Mesendoderm (in vitro differentiated cells): Measurements from ENCODE around the gene C14orf93.
A peak's percentile ranks its signal among the peaks of the same experiment; 100 is the strongest.

Source experiments
- DNase-seq: peaks from one replicate; pipeline ENCODE4 v3.0.0; 2013
- H2AK5ac ChIP-seq: 2 replicates; pipeline ENCODE4 v1.6.1; 2013; ENCODE audit warnings: low read length, inconsistent platforms
- H2BK120ac ChIP-seq: 2 replicates; pipeline ENCODE4 v1.6.1; 2013; ENCODE audit warnings: low read depth, mild to moderate bottlenecking, low read length, moderate library complexity, mixed read lengths
- H2BK15ac ChIP-seq: replicated peaks from 2 replicates; pipeline ENCODE4 v1.6.1; 2013; ENCODE audit warnings: low read depth, mild to moderate bottlenecking, moderate library complexity
- H2BK5ac ChIP-seq: 2 replicates; pipeline ENCODE4 v1.6.1; 2013; ENCODE audit warnings: low read length, inconsistent platforms
- H3K18ac ChIP-seq: 2 replicates; pipeline ENCODE4 v1.6.1; 2013; ENCODE audit warnings: mild to moderate bottlenecking, low read length, mixed read lengths
- H3K23ac ChIP-seq: one replicate; pipeline ENCODE4 v1.6.1; 2013; ENCODE audit warnings: low read length
- H3K27ac ChIP-seq: 2 replicates; pipeline ENCODE4 v1.5.1; 2013; ENCODE audit warnings: low read depth, mild to moderate bottlenecking, inconsistent platforms, low read length, moderate library complexity
- H3K27me3 ChIP-seq: 2 replicates; pipeline ENCODE4 v1.6.1; 2013; ENCODE audit warnings: low read length, control low read depth, mild to moderate bottlenecking, inconsistent platforms; ENCODE audit not compliant: insufficient read depth, poor library complexity
- H3K36me3 ChIP-seq: 2 replicates; pipeline ENCODE4 v1.6.1; 2013; ENCODE audit warnings: low read length, inconsistent platforms; ENCODE audit not compliant: control insufficient read depth, insufficient read depth
- H3K4ac ChIP-seq: one replicate; pipeline ENCODE4 v1.6.1; 2013; ENCODE audit warnings: low read depth, mild to moderate bottlenecking, low read length, moderate library complexity
- H3K4me1 ChIP-seq: 2 replicates; pipeline ENCODE4 v1.6.1; 2013; ENCODE audit warnings: low read depth, low read length, inconsistent platforms; ENCODE audit not compliant: control insufficient read depth
- H3K4me2 ChIP-seq: 2 replicates; pipeline ENCODE4 v1.6.1; 2013; ENCODE audit warnings: low read length
- H3K4me3 ChIP-seq: 2 replicates; pipeline ENCODE4 v1.5.1; 2013; ENCODE audit warnings: mild to moderate bottlenecking, low read length
- H3K56ac ChIP-seq: one replicate; pipeline ENCODE4 v1.6.1; 2013; ENCODE audit warnings: low read length
- H3K79me1 ChIP-seq: 2 replicates; pipeline ENCODE4 v1.6.1; 2013; ENCODE audit warnings: low read length, inconsistent platforms
- H3K79me2 ChIP-seq: 2 replicates; pipeline ENCODE4 v1.6.1; 2013; ENCODE audit warnings: mild to moderate bottlenecking, low read length; ENCODE audit not compliant: control insufficient read depth, insufficient read depth
- H3K9ac ChIP-seq: 2 replicates; pipeline ENCODE4 v1.6.1; 2013; ENCODE audit warnings: low read length, inconsistent platforms
- H4K5ac ChIP-seq: one replicate; pipeline ENCODE4 v1.6.1; 2013; ENCODE audit warnings: low read length
- H4K8ac ChIP-seq: one replicate; pipeline ENCODE4 v1.6.1; 2013; ENCODE audit warnings: low read depth, mild to moderate bottlenecking, control low read depth, low read length, moderate library complexity
- WGBS: extraction: QIAGEN DNeasy Blood & Tissue Kit; methylation state at CpG from one replicate; pipeline ENCODE4 v1.1.7; 2013; ENCODE audit warnings: low lambda C conversion rate, missing lambda C conversion rate; ENCODE audit not compliant: insufficient coverage; ENCODE audit errors: extremely low coverage; 5-methylcytosine and 5-hydroxymethylcytosine counted together

C14orf93 gene

GRCh38 chr14:23024612-23025075 is 14.7 kb upstream of the C14orf93 start:
- peak overlapping the region; percentile 38 for H3K56ac ChIP-seq
- no peak overlapping the region for H3K4me2 ChIP-seq
- DNase-seq = no peak
- H4K5ac ChIP-seq = no peak overlapping the region
- H3K23ac ChIP-seq = no peak overlapping the region
- peaks cover 5% of the 10 kb centered on the region for H3K79me1 ChIP-seq
- H3K27ac ChIP-seq = peak overlapping the region; percentile 10
- H4K8ac ChIP-seq = no peak overlapping the region
- no peak overlapping the region for H2BK15ac ChIP-seq
- H2AK5ac ChIP-seq = no peak overlapping the region
- peaks cover 9% of the 10 kb centered on the region for H3K79me2 ChIP-seq
- no peak overlapping the region for H2BK120ac ChIP-seq
- H2BK5ac ChIP-seq = no peak overlapping the region
- H3K4ac ChIP-seq = no peak overlapping the region
- no peak overlapping the region for H3K9ac ChIP-seq
- peaks cover 7% of the 10 kb centered on the region for H3K36me3 ChIP-seq
- no peak overlapping the region for H3K18ac ChIP-seq
- WGBS = no CpG with 5 or more reads among the region's 7 CpGs
- H3K4me3 ChIP-seq = no peak overlapping the region
- H3K4me1 ChIP-seq = peaks cover 32% of the 10 kb centered on the region
- H3K27me3 ChIP-seq = no peaks in the 10 kb centered on the region

DNA sequence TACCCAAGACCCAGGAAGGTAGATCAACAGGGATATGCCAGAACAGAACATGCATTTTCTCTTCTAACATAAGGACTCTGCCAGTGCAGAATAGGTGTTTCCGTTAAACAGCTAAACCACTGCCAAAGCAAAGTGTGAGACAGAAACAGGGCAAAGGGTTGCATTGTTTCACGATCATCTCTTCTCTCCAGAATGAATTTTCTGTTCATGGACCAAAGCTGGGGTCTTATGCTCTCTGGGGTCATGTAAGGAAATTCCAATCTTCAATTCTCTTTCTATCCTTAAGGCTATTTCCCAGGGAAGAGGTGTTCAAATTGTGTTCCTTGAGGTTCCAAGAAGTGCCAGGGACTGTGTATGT is 13.8 kb upstream of the C14orf93 start:
- H4K8ac ChIP-seq = no peak overlapping the region
- H3K4me3 ChIP-seq = no peak overlapping the region
- peaks cover 5% of the 10 kb centered on the region for H3K79me1 ChIP-seq
- H2BK120ac ChIP-seq = no peak overlapping the region
- no CpG with 5 or more reads among the region's 2 CpGs for WGBS
- H3K36me3 ChIP-seq = peaks cover 4% of the 10 kb centered on the region
- H3K4me1 ChIP-seq = peaks cover 32% of the 10 kb centered on the region
- H3K18ac ChIP-seq = no peak overlapping the region
- H3K27me3 ChIP-seq = no peaks in the 10 kb centered on the region
- peaks cover 5% of the 10 kb centered on the region for H3K79me2 ChIP-seq
- H4K5ac ChIP-seq = peak overlapping the region; percentile 59
- no peak overlapping the region for H3K9ac ChIP-seq
- H3K23ac ChIP-seq = no peak overlapping the region
- no peak overlapping the region for H3K4me2 ChIP-seq
- H2BK15ac ChIP-seq = no peak overlapping the region
- H2AK5ac ChIP-seq = peak overlapping the region; percentile 90
- no peak overlapping the region for H3K4ac ChIP-seq
- no peak for DNase-seq
- peak overlapping the region; percentile 8 for H2BK5ac ChIP-seq
- peak overlapping the region; percentile 56 for H3K56ac ChIP-seq
- peak overlapping the region; percentile 62 for H3K27ac ChIP-seq

- H3K27me3 ChIP-seq = no peaks in the 10 kb centered on the region
- H4K8ac ChIP-seq = no peak overlapping the region
- H2AK5ac ChIP-seq = no peak overlapping the region
- H3K4me1 ChIP-seq = peaks cover 32% of the 10 kb centered on the region
- no peak overlapping the region for H3K4ac ChIP-seq
- H3K79me1 ChIP-seq = peaks cover 1% of the 10 kb centered on the region
- H3K27ac ChIP-seq = peak overlapping the region; percentile 62
- no peak overlapping the region for H2BK120ac ChIP-seq
- H3K79me2 ChIP-seq = peaks cover 2% of the 10 kb centered on the region
- no peak overlapping the region for H2BK15ac ChIP-seq
- no peak overlapping the region for H3K4me3 ChIP-seq
- H3K18ac ChIP-seq = no peak overlapping the region
- peak overlapping the region; percentile 4 for H3K9ac ChIP-seq
- H4K5ac ChIP-seq = peak overlapping the region; percentile 59
- peak overlapping the region; percentile 8 for H2BK5ac ChIP-seq
- WGBS = no CpG with 5 or more reads among the region's 8 CpGs
- peak; percentile 71 for DNase-seq
- H3K23ac ChIP-seq = no peak overlapping the region
- H3K4me2 ChIP-seq = no peak overlapping the region
- peak overlapping the region; percentile 56 for H3K56ac ChIP-seq
- H3K36me3 ChIP-seq = peaks cover 2% of the 10 kb centered on the region
Observed at GRCh38 chr14:23023022-23023794, 13.3 kb upstream of the C14orf93 start.

GRCh38 chr14:23021889-23022442 is 12.0 kb upstream of the C14orf93 start:
- no CpG with 5 or more reads among the region's 7 CpGs for WGBS
- no peak overlapping the region for H3K56ac ChIP-seq
- no peaks in the 10 kb centered on the region for H3K79me2 ChIP-seq
- DNase-seq = no peak
- no peak overlapping the region for H2BK15ac ChIP-seq
- H4K5ac ChIP-seq = no peak overlapping the region
- no peak overlapping the region for H3K9ac ChIP-seq
- peaks cover 1% of the 10 kb centered on the region for H3K79me1 ChIP-seq
- H2BK120ac ChIP-seq = no peak overlapping the region
- peaks cover 2% of the 10 kb centered on the region for H3K36me3 ChIP-seq
- no peak overlapping the region for H2BK5ac ChIP-seq
- no peak overlapping the region for H3K4me3 ChIP-seq
- no peak overlapping the region for H3K4me2 ChIP-seq
- H3K27me3 ChIP-seq = no peaks in the 10 kb centered on the region
- no peak overlapping the region for H3K27ac ChIP-seq
- H3K23ac ChIP-seq = no peak overlapping the region
- no peak overlapping the region for H2AK5ac ChIP-seq
- no peak overlapping the region for H4K8ac ChIP-seq
- peak overlapping the region; percentile 25 for H3K18ac ChIP-seq
- H3K4ac ChIP-seq = no peak overlapping the region
- peaks cover 32% of the 10 kb centered on the region for H3K4me1 ChIP-seq

DNA sequence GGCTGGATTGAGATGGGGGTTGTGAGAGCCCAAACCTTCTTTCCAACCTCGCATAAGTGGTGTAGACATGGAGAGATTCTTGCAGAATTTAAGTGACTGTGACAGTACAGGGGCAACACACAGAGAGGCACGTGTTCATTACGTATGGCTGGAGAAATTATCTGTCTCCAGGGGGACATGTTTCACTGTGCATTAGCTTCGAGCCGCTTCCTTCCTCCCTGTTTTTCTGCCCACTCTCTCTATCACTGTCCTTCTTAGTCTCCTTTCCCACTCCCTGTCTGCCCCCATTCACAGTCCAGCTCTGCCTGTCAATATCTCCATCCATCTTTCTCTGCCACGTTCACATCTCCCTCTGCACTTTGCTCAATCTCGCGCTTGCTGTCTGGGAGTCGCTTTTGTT is 11.5 kb upstream of the C14orf93 start:
- Histone ChIP-seq H3K18ac (peak overlapping the region; percentile 21), H2BK120ac (no peak overlapping the region), H4K8ac (no peak overlapping the region), H3K4me3 (no peak overlapping the region), H3K56ac (peak overlapping the region; percentile 40), H3K79me2 (no peaks in the 10 kb centered on the region), H3K4me1 (peaks cover 32% of the 10 kb centered on the region), H2AK5ac (no peak overlapping the region), H3K23ac (no peak overlapping the region), H2BK5ac (no peak overlapping the region), H3K27me3 (no peaks in the 10 kb centered on the region), H2BK15ac (no peak overlapping the region), H3K4ac (no peak overlapping the region), H3K4me2 (no peak overlapping the region), H3K9ac (no peak overlapping the region), H3K36me3 (peaks cover 2% of the 10 kb centered on the region), H4K5ac (no peak overlapping the region), H3K79me1 (peaks cover 1% of the 10 kb centered on the region), H3K27ac (no peak overlapping the region)
- WGBS = no CpG with 5 or more reads among the region's 9 CpGs
- no peak for DNase-seq
